Omental fat pad (tissue), 4 donors: Measurements from ENCODE around the gene FOXA3. TPM values are rescaled to one million over a fixed set of nuclear protein-coding genes. Genes with fewer than 3 reads are reported as not detected.
A peak's percentile ranks its signal among the peaks of the same experiment; 100 is the strongest.

Experiments
- ATAC-seq: fragments of 150-250 bp; one replicate; pipeline ENCODE4 v1.9.1; 2016; ENCODE audit warnings: mild to moderate bottlenecking, moderate library complexity; ENCODE audit not compliant: low FRiP score
- DNase-seq: peaks from one replicate; pipeline ENCODE4 v3.0.0-alpha.2; 2019; ENCODE audit warnings: low spot score
- total RNA-seq, 4 donors: library from RNA; depleted of rRNA; stranded (reverse); fragments of >200 nt; gene quantifications; one replicate each; pipeline ENCODE4 v1.1.0, GENCODE V29; 2016
- TF ChIP-seq, protein P1 (sequence below), 3 donors: fragments of 450-650 bp; IDR thresholded peaks; one replicate each; pipeline ENCODE4 v1.5.1; 2016 to 2017; ENCODE audit warnings: antibody characterized with exemption in 3 of 3, mild to moderate bottlenecking in 3 of 3, moderate library complexity in 2 of 3

Gene FOXA3
- total RNA-seq, 4 donors from 2014 or later, result 0.38 to 0.79 TPM; not detected in 2

DNA sequence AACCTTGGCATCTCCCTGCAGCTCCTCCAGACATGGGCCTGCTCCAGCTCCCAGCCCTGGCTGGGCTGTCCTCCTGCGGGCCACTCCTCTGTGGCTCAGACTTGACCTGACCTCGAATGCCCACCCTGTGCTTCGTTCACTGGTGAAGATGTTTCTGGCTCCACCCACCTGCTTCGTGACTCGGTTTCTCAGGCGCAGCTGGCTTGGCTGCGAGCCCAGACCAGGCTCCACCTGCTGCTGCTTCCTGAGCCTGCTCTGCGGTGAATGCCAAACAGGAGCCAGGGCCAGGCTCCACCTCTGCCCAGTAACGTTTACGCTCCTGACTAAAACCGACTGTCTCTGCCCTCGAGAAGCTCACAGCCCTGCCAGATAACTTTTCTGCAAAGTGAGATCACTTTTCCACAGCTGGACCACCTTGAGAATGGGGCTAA lies 40.1 kb upstream of the FOXA3 start:
- TF ChIP-seq, protein P1, sequence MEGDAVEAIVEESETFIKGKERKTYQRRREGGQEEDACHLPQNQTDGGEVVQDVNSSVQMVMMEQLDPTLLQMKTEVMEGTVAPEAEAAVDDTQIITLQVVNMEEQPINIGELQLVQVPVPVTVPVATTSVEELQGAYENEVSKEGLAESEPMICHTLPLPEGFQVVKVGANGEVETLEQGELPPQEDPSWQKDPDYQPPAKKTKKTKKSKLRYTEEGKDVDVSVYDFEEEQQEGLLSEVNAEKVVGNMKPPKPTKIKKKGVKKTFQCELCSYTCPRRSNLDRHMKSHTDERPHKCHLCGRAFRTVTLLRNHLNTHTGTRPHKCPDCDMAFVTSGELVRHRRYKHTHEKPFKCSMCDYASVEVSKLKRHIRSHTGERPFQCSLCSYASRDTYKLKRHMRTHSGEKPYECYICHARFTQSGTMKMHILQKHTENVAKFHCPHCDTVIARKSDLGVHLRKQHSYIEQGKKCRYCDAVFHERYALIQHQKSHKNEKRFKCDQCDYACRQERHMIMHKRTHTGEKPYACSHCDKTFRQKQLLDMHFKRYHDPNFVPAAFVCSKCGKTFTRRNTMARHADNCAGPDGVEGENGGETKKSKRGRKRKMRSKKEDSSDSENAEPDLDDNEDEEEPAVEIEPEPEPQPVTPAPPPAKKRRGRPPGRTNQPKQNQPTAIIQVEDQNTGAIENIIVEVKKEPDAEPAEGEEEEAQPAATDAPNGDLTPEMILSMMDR (IDR thresholded peaks at IDR 0.05), result no peak
- no peak for DNase-seq
- peak; percentile 38 for ATAC-seq

DNA sequence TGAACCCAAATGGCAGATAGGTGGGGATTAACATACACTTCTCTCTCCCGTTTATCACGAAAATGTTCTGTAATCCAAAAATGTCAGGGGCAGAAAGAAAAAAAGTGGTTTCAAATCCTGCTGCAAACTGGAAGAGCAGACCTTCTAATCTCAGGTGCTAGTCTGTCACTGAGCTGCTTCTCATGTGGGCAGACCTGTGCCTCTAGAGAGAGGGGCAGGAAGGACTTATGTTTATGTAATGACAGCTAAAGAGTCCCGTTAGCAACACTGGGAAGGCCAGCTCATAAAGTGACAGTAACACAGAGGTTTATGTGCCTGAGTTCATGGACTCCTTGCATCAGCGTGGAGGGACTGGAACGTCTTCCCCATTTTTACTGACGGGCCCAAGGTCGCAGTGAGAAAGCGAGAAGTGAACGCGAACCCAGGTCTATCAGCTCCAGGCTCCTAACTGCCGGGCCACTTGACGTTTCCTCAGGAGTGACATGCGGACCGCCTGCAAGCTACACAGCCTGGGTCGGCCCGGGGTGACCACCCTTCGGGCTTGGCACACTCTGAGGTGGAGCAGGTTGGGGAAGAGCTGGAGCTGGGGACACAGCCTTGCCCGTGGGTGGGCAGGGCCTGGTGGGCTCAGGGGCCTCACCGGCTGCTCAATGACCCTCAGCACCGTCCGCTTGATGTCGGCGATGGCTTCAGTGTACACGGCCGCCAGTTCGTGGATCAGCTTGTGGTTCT lies 39.4 kb upstream of the FOXA3 start:
- ATAC-seq (no peak), DNase-seq (no peak)
- TF ChIP-seq, protein P1 (IDR thresholded peaks at IDR 0.05), result no peak

DNA sequence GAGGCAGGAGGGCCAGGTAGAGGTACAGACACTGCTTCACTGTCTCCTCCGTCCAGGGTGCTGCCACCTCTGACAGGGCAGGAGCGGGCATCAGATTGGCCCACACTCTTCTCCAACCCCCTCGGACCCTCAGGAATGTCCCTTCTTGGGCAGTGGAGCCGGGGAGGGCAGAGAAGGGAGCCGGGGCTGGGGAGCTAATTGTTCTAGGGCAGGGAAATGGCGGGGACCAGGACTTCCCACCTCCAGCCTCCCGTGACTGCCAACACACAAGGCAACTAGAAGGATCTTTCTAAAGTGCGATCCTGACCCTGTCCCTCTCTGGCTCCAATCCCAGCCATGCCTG lies 38.9 kb upstream of the FOXA3 start:
- DNase-seq, result no peak
- TF ChIP-seq, protein P1 (IDR thresholded peaks at IDR 0.05), result no peak
- ATAC-seq, result no peak

DNA sequence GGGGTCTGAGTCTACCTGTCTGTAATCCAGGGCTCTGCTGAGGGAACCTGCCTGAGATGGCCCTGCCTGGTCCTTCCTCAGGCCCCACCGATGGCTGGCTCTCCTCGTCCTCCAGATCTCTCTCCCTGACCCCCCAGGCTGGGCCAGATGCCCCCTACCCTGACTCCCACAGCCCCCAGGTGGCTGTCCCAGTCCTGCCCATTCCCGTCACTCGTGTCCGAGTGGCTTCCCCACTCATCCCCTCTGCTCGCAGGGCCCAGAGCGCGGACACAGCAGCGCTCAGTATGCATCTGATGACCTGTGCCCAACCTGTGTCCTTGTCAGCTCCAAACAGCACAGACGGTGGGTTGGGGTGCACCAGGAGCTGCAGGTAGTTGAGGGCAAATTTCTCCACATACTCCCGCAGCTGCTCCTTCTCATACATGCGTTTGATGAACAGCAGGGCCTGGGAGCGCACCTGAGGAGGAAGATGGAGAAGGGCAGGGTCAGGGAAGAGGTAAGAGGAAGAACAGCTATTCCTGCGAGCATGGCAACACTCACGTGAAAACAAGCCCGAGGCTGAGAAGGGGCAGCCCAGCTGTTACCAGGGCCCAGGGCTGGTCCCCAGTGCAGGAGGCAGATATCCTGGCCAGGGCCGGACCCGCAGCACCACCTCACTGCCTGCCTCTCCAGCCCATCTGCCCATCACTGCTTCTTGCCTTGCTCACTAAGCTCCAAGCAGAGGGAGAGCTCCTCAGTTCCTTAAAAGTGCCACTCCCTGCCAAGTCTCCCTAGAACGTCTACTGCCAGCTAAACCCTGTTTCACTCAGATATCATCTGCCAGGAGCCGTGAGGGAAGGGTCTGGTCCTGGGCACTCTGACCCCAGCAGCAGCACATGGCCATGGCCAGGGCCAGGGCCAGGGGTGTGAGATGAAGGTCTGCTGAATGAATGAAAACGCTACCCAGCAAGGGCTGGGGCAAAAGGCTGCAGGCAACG lies 37.9 kb upstream of the FOXA3 start:
- TF ChIP-seq, protein P1 (IDR thresholded peaks at IDR 0.05), result no peak
- no peak for ATAC-seq

DNA sequence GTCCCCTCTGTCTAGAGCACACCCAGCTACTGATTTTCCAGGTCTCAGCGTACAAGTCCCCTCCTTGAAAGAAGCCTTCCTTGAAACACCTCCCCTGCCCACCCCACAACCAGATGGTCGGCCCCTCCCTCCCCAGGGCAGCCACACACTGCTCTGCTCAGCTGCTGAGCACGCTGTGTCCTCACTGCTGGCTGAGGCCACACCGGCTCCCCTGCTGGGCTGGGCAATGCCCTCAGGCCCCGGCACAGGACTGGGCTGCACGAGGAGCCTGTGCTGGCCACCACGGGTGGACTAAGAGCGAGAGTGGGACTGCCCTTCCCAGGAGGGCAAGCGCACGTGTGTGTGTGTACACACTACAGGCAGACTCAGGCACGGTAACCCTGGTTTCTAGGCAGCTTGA lies 37.2 kb upstream of the FOXA3 start:
- no peak for DNase-seq
- no peak for ATAC-seq
- TF ChIP-seq, protein P1 (IDR thresholded peaks at IDR 0.05), result no peak

More for the DNA sequence above, 37.9 kb upstream of the FOXA3 start:
- no peak for DNase-seq

DNA sequence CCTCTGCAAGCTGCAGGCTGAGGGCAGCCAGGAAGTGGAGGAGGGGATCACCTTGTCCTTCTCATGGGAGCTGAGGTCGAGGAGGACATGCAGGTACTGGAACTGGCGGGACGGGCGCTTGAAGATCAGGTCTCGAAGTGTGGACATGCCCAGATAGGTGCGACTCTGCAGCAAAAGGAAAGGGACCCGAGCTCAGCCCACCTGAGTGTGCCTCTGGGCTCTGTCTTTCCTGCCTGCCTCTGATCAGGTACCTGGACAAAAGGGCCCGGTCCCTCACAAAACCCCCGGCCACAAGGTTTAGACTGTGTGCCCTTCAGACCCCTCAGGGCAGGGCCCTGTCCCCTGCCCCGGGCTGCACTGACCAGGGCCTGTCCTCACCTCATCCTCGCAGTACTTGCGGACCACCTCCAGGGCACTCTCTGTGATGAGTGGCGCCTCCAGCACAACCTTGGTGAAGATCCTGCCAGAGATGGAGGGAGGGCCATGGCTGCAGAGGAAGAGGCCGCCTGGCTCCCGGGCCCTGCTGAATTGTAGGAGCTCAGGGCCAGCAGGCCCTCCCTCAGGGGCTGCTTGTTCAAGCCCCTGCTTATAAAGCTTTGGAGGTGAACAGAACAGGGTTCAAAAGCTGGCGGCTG lies 36.5 kb upstream of the FOXA3 start:
- ATAC-seq, result no peak
- no peak for DNase-seq
- TF ChIP-seq, protein P1 (IDR thresholded peaks at IDR 0.05), result no peak
